C4-2B (cell line): ENCODE measurements around the gene CELA1.
"Not testable (repeated sequence)": the region's sequence is repeated elsewhere in the genome, so short reads cannot be mapped to it uniquely, and the experiment has no call there.

Source experiments
- H3K27ac ChIP-seq: fragments of 450-650 bp; 2 replicates; pipeline ENCODE4 v1.5.1; 2017
- CTCF ChIP-seq: fragments of 450-650 bp; conservative IDR thresholded peaks from 2 replicates; pipeline ENCODE4 v1.5.1; 2017; ENCODE audit warnings: mild to moderate bottlenecking
- ZFX ChIP-seq: fragments of 450-650 bp; IDR thresholded peaks from 2 replicates; pipeline ENCODE4 v1.6.1; 2017

Gene CELA1

GRCh38 chr12:51320311-51320694 is 26.2 kb downstream of the CELA1 start:
- no peak for TF ChIP-seq CTCF
- TF ChIP-seq ZFX: no peak
- no peak overlapping the region for H3K27ac ChIP-seq

GRCh38 chr12:51318846-51319599 is 27.5 kb downstream of the CELA1 start:
- H3K27ac ChIP-seq: no peak overlapping the region
- TF ChIP-seq CTCF (no peak), ZFX (no peak)

GRCh38 chr12:51318057-51318806 is 28.2 kb downstream of the CELA1 start:
- not testable (repeated sequence) for H3K27ac ChIP-seq

DNA sequence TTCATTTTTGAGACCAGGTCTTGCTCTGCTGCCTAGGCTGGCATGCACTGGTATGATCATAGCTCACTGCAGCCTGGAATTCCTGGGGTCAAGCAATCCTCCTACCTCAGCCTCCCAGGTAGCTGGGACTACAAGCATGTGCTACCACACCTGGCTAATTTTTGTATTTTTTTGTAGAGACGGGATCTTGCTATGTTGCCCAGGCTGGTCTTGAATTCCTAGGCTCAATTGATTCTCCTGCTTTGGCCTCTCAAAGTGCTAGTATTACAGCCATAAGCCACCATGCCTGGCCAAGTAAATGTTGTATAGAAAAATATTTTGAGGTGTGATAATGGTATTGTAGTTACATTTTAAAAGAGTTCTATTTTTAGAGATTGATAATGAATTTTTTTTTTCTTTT is 35.1 kb downstream of the CELA1 start:
- TF ChIP-seq ZFX: no peak
- TF ChIP-seq CTCF: no peak
- H3K27ac ChIP-seq: no peak overlapping the region

DNA sequence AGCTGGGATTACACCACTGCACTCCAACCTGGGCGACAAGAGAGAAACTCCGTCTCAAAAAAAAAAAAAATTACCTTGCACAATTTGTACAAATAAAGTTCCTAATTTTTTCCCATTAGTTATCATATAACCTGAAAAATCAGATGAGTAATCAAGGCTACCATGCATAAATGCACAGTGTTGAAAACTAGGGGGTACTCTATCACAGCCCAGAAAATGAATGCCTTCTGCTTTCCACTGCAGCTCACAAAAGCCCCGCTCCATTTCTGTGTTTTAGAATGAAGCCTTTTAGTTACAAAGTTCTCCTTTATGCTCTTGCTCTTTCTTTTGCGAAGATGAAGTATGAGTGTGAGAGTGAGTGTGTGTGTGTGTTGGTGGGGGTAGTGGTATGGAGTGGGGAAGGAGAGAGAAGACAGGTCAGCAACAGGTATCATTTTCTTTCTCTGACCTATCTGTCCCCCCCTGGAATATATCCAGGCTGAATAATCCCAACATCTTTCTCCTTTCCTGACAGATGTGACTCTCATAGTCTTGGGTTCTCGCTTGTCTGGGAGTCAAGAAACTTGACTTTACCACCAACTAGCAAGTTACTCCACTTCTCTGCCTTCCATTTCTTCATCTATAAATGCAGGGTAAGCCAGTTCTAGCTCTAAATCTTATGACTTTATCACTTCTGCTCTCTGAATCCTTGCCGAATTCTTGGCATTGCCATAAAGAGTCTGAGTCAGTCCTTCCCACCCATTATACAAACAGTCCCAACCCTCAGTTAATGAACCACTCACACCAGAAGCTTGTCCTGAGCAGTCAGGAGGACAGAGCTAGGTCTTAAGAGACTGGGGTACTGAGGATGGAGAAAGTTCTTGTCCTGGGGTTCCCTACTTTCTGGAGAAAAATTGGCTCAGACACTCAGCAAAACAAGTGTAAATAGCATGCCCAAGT is 38.6 kb downstream of the CELA1 start:
- no peak overlapping the region for H3K27ac ChIP-seq
- TF ChIP-seq CTCF (no peak), ZFX (no peak)

DNA sequence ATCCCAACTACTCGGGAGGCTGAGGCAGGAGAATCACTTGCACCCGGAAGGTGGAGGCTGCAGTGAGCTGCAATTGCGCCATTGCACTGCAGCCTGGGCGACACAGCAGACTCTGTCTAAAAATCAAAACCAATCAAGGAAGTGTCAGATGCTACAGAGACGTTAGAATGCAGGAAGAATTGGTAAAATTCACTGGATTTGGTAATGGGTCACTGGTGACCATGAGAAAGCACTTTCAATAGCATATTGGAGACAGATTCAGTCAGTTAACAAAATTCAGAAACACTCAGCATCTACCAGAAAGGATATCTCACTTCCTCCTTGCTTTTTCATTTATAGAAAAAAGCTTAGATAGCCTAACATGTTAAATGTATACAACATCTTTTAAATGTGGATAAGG is 40.0 kb downstream of the CELA1 start:
- TF ChIP-seq CTCF (no peak), ZFX (no peak)
- H3K27ac ChIP-seq: no peak overlapping the region

DNA sequence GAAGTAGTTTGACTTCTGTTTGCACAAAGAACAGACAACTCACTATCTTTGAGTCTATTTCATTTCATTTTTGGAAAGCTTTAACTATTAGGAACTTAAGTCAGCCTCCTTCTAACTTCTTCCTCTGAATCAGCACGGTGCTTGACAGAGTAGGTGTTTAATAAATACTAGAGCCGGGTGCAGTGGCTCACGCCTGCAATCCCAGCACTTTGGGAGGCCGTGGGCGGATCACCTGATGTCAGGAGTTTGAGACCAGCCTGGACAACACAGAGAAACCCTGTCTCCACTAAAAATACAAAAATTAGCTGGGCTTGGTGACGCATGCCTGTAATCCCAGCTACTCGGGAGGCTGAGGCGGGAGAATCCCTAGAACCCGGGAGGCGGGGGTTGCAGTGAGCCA is 45.7 kb downstream of the CELA1 start:
- H3K27ac ChIP-seq: not testable (repeated sequence)

DNA sequence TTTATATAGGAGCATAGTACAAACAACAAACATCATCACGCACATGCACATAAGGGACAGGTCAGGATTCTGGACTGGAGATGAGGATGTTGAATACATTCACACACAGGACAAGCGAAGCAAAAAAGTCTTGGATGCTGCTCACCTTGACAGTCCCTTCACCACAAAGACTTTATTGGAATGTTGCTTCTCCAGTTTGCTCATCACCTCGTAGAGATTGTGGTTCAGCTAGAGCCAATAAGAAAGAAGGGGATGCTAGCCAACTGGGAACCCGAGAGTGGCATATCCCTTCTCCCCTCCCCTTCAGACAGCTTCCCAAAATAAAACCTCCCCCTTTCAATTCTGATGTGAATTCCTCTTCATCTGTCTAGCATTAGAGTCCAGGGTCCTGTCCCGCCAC is 50.8 kb downstream of the CELA1 start:
- TF ChIP-seq ZFX: no peak
- no peak for TF ChIP-seq CTCF
- no peak overlapping the region for H3K27ac ChIP-seq

- not testable (repeated sequence) for H3K27ac ChIP-seq
Observed at GRCh38 chr12:51294097-51294496, 52.4 kb downstream of the CELA1 start.
